Stimulated activated CD4-positive, alpha-beta T cell treated with anti-CD3 and anti-CD28 coated beads, Interleukin-1b, Interleukin-23, amount 100 ng/mL, for 4 hours (primary cell): Measurements from ENCODE around the gene BCOR.

ENCODE experiments used
- DNase-seq, 2 donors: peaks; one replicate each; pipeline ENCODE4 v3.0.0-alpha.2; 2020; ENCODE audit warnings: low read depth in 2 of 2

BCOR gene

DNA sequence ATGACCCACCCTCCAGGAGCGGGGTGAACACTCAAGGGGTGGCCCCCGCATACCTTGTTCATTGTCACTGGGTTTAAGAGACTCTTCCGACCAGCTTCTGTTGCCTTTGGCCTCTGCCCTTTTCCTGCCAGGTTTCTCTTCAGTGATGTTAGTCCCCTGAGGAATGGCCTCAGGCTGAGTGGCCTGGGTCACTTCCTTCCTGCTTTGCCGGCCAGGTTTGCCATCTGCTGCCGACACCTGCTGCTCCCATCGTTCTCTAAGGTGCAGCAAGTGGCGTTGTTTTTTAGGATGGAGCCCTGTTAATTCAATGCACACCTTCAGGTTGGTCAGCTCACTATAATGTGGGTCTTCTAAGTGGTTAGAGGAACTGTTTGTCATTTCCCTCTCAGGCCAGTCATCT lies 34.2 kb downstream of the BCOR start:
- no peak for DNase-seq

DNA sequence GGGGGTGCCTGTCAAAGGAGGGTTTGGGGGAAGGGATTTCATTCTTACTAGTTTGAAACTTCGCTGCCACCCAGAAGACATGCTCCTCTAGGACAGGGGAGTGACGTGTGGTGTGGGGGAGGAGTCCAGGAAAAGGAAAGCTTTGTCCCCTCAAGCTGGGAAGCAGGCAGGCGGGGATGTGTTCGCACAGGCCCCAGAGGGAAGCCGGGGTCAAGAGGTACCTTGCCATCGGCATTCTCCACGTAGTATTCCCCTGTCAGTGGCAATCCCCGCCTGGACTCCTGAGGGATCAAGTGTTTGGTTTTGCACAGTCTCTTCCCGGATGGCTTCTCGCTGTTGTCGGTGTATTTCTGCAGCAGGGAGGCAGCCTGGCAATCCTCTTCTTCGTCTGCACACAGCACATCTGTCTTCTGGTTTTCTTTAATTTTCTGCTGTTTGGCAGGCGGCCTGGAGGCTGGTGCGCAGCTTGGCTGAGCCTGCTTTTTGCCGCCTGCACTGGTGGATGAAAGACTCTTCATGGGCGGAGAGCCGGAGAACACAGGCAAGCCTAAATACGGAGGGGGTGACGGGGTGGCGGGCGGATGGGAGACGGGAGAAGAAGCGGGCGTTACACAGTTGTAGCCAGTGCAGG lies 35.1 kb downstream of the BCOR start:
- DNase-seq, result no peak

DNA sequence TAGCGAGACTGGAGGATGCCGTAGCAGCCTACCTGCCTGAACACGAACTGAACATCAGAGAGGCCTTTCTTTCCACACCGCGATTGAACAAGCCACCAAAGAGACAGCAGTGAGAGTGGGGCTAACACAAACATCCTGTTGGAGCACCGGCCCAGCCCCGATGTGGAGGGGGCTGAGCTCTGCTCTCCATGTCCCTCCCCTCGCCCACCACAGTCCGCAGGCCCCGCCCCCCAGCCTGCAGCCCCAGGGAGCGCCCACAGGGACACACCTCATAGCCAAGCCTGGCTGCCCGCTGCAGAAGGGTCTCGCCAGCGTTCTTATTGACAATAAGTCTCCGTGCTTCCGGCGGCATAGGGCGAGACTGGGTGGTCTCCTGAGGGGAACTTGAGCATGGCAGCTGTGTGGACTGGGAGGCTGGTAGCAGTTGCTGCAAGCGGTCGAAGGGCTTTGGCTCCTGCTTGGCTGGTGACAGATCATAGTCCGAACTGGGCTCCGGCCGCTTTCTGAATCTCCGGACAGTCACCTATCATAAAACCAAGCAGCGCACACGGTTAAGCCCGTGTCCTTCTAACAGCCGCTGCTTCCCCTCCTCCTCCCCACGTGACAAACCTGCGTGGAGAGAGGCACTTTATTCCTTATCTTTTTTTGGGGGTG lies 35.8 kb downstream of the BCOR start:
- no peak for DNase-seq

DNA sequence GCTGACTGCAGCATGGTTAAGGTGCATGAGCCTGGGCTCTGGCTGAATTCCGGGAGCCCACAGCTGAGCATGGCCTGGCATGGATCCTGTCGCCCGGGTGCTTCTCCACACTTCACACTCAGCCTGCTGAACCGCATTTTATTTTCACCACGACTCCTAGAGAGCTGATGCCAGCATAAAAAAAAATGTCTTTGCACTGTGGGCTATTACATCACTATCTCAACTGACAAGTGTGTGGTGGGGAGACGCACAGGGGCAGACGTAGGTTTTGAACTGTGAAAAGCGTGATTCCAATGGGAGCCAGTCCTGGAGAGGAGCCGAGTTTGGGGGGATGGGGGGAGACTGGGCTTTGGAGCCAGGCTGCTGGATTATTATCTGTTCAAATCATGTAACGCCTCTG lies 36.8 kb downstream of the BCOR start:
- no peak for DNase-seq

DNA sequence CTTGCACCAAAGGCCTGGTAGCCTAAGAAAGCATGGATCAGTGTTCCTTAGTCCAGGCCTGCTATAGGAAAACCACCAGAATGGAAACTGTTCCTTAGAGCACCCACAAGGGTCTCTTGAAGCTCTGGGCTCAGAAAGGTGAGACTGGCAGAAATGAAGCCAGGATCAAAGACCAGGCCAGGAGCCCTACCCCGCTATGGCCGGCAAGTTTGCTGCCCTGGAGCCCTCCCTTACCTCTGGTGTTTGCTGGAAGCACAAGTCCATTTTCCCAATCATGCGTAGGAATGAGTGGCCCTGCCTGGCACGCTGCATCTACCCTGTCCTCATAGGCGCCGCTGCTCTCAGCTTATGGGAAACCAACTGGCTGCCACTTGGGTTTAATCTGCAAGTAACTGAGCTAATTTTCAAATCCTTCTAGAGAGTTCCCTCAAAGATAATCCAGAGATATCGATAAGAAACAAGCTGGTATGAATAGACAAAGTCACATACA lies 37.4 kb downstream of the BCOR start:
- no peak for DNase-seq

DNA sequence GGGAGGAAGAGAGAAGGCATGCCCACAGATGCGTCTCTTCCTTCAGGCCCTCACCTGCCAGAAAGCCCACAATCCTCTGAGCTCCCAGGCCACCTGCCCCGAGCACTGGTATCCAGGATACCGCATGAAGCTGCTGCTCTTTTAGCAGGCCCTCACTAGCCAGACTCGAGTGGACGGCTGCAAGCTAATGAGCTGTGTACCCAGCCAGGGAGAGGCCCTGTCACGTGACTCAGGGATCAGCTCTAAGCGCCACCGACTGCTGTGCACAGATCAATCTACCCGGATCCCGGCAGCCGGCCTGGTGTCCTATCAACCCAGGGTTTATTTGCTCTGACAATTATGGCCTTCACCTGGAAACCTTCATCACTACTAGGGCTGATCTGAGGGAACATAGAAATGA lies 39.0 kb downstream of the BCOR start:
- no peak for DNase-seq

DNA sequence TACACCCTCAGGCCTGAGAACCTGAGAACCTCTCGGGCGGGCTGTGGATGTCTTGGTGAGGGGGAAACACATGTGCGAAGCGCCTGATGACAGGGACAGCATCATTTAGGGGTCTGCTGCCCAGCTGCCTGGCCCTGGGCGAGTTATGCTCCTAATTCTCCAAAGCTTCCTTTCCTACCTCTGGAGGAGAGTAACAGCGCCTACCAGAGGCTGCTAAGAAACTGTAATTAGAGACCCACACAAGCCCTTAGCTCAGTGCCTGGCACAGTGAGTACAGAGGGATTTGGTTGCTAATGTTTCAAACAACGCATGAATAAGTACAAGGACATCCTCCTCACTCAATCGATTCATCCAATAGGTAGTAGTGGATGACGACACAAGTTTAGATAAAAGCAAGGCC lies 40.4 kb downstream of the BCOR start:
- DNase-seq, result no peak

DNA sequence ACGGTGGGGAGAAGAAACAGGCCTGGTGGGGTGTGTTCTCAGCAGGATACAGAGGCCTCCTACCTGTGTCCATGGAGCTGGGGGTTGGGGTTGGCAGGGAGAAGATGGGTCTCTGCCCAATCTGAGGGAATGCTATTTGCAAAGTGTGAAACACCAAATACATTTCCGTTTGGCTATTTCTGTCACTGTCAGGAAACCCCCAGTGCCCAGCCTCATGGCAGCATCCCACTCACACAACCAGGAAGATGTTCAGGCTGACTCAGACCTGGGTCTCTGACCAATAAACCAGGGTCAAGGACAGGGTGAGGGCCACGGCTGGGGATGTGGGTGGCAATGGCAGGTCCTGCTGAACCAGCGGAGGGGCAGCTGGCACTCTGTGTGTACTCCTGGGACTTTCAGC lies 41.3 kb downstream of the BCOR start:
- DNase-seq, result no peak

DNA sequence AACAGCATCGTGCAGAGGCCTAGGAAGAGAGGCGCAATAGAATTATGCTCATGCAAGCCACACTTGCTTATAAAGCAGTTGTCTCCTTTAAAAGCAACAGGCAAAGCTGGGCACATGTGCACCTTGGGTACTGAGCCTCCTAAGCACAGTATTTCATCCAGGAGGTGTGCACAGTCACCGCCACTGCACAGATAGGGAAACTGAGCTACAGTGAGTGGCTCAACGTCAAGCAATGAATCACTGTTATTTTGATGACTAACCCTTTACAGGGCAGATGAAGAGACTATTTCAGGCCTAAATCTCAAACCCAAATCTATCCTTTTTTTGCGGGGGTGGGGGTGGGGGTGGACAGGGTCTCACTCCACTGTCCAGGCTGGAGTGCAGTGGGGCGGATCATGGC lies 42.3 kb downstream of the BCOR start:
- no peak for DNase-seq

DNA sequence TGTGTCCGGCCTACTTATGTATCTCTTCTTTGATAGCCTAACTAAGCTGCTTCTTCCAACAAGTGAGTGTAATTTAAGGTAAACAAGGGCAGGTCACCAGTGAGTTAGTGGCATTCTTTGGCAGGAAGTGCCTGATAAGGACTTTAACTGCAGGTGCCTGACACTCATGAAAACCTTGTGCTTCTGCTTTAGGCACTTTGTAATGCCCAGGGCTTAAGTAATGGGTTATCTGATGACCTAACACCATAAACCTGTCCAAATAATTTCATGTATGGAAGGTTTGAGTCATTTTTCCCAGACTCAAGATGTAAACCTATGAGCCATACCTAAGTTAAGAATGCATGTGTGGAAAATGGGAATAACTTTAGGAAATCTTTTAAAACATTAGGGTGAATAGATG lies 43.0 kb downstream of the BCOR start:
- DNase-seq, result no peak

DNA sequence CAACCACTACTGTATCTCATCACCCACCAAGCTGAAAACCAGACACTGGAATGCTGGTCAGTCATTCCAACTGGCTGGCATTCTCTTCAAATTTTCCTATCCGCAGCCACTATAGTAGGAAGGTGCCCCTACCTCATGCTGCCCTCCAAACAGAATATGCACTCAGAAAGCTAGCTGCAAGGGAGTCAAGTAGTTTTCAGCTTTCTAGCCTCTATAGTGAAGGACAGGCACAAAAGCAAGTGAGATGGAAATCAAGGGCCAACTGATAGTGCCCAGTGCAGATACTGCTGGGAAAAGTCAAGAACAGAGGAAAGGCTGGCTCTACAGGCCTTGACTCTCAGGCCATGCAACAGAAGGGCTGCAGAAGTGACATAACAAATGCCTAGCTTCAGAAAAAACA lies 47.2 kb downstream of the BCOR start:
- no peak for DNase-seq

DNA sequence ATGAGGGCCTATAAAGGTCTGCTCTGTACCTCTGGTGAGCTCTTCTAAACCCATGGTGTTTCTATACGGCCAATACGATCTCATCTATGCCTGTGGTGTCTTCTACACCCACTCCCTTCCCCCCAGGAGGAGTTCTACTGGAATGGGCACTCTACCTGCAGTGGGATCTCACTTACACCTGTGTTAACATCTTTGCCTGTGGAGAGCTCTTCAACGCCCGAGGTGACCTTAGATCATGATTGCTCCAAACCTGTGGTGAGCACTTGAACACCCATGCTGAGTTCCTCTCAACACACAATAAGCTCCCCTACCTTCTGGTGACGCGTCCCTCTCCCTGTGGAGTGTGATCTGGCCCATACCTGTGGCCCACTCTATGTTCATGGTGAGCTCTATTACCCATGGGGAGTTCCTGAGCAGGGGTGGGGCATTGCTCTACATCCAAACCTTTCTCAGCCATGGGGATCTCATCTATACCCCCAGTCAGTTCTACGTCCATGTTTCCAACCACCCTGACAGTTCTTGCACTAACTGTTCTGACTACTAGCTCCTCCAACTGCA lies 48.6 kb downstream of the BCOR start:
- no peak for DNase-seq

DNA sequence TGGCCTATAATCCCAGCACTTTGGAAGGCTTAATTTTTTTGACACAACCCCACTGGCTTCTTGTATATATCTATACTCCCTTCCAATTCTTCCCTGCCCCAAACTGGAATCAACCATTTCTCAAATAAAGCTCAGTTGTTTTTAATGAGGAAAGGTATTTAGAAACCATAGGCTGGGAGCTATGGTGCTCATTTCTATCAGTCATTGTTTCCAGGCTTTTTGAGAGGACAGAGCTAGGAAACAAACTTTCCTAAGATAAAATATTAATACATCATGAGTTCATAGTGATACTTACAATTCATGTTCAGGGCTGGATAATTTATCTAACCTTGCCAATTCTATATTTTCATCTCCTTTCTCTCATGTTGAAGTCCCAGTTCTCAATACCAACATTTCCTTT lies 50.3 kb downstream of the BCOR start:
- no peak for DNase-seq

DNA sequence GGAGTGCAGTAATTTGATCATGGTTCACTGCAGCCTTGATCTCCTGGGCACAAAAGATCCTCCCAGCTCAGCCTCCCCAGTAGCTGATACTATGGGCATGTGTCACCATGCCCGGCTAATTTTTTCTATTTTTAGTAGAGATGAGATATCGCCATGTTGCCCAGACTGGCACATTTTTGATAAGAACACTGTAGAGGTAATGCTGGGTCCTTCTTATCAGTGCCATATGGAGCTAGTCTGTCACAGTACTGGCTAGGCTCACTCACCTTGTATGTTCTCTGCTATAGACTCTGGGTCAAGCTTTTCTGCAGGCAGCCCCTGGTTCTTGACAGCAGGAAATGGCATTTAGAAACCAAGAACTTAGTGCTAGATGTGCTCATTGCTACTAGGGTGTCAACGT lies 53.9 kb downstream of the BCOR start:
- DNase-seq, result no peak

DNA sequence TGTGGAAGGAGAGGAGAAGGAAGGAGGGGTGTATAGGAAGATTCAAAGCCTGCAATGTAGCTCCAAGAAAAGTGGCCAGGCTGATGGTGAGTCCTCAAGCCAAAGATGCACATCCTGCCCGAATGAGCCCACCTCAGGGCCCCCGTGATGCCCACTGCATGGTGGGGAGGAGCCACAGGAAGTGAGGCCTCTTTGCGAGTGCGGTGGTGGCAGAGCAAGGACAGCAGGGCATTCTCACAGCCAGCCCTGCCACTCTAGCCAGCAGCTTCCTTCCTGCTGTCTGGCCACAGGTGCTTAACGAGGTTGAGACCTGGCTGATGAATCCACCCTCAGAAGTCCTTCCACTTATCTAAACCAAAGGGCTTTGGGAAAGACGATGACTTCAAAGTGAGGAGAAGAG lies 55.8 kb downstream of the BCOR start:
- no peak for DNase-seq

DNA sequence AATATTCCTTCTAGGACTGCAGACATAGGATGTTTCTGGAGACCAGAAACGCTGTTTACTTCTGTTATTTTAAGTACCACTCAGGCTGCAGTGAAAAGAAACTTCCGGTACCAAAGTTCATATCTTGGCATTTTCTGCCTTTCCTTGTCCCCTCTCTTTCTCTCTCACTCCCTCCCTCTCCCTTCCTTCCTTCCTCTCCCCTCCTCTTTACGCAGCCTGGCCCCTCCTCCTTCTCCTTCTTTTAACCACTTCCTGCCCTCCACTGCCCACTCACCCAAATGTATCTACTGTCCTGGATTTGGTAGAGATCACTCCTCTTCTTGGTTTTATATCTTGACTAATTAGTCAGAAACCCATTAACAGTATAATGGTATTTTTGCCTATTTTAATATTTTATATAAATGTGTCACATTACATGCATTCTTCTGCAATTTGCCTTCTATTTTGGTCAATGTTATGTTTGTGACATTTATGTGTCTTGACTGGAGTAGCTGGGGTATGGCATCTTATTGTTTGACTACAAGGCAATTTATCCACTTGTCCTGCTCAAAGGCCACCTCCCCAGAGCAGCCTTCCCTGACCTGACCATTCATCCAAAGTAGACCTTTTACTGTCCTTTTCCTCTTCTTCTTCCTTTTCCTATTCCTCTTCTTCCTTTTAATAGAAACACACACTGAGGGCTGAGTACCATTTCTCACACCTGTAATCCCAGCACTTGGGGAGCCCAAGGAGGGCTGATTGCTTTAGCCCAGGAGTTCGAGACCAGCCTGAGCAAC lies 56.9 kb downstream of the BCOR start:
- no peak for DNase-seq

DNA sequence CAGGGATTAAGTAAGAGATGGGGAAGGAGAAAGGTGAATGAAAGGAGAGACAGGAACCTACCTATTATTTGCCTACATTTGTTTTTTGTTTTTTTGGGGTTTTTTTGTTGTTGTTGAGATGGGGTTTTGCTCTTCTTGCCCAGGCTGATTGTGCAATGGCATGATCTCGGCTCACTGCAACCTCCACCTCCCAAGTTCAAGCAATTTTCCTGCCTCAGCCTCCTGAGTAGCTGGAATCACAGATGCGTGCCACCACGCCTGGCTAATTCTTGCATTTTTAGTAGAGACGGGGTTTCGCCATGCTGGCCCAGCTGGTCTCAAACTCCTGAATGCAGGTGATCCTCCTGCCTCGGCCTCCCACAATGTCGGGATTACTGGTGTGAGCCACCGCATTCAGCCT lies 57.9 kb downstream of the BCOR start:
- DNase-seq, result no peak

DNA sequence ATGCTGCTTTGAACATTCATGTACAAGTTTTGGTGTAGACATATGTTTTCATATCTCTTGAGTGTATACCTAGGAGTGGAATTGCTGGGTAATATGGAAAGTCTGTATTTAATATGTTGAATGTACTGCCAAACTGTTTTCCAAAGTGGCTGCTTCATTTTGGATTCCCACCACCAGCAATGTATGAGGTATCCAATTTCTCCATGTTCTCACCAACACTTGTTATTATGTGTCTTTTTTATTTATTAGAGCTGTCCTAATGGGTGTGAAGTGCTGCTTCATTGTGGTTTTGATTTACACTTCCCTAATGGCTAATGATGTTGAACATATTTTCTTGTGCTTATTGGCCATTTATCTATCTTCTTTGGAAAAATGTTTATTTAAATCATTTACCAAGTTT lies 60.4 kb downstream of the BCOR start:
- no peak for DNase-seq

DNA sequence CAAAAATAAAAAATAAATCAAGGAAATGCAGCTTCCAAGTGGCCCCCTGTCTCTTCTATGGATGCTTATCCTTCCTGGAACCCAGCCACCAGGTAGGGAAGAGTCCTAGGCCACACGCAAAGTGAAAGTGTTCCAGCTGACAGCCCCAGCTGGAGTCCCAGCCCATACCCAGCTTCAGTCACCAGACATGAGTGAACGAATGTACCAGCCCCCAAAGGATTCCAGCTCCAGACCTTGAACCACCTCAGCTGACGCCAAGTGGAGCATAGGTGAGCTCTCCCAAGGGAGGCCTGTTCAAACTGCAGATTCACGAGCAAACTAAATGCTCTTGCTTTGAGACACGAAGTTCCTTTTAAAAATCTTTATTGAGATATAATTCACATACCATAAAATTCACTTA lies 62.0 kb downstream of the BCOR start:
- DNase-seq, result no peak

DNA sequence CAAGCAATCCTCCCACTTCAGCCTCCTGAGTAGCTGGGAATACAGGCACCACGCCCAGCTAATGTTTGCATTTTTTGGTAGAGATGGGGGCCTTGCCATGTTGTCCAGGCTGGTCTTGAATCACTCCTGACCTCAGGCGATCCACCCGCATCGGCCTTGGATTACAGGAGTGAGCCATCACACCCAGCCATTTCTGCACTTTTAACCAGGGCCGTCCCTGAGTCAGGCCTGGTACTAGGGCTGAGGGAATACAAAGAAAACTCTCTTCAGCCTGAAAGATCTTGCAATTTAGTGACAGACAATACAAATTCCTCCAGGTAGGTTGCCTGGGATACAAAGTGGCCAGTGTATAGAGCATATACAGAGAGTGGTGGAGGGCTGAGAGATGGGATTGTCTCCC lies 65.8 kb downstream of the BCOR start:
- DNase-seq, result no peak

DNA sequence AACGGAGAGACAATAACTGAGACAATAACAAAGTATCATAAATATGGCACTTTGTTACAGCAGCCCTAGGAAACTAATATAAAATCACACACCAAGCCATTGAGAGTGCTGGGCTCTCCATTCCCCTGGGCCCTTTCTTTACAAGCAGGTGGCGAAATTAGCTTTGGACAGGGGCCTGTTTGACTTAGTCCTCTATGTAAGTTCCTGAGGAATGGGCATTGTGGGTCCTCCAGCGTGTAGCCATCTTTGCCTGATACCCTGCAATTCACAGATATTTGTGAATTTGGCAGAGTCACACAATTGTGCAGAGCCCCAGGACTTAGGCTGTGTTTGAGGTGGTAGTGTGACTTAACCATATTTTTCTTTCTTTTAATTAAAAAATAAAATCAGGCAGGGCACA lies 67.6 kb downstream of the BCOR start:
- no peak for DNase-seq

DNA sequence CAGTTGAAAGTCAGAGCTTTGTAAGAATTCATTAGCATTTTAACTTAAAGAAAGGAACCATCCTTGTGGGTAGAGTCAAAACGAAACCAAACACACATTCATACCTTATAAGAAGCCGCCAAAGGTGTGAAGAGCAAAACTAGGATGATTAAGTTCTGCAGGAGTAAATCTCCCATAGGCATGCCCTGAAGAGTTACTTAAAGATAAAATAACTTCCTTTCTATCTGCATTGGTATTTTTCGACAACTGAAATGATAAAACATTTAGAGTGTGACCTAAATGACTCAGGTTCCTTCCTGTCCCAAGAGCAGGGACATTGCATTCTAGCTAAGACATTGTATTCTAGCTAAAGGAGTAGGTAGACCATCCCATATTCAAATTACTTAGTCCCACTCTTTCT lies 75.3 kb downstream of the BCOR start:
- DNase-seq, result no peak

DNA sequence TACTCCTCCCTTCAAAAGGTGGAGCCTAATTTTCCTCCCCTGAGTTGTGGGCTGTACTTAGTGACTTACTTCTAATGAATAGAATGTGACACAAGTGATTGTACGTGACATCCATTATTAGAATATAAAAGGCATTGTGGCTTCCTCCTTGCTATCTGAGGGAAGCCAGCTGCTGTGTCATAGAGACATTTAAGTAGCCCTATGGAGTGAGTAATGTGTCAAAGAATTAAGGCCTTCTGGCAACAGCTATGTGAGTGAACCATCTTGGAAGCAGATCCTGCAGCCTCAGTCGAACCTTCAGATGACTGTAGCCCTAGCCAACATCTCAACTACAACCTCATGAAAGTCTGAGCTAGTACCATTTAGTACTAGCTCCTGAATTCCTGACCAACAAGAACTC lies 76.1 kb downstream of the BCOR start:
- DNase-seq, result no peak
